Esophagus squamous epithelium (tissue), 5 donors: Measurements from ENCODE around the gene DNAJC12. TPM values are rescaled to one million over a fixed set of nuclear protein-coding genes. Genes with fewer than 3 reads are reported as not detected.

Experiments
- DNase-seq: peaks from one replicate; lab custom pipeline; 2025; lab: John Stamatoyannopoulos, UW
- H3K27ac ChIP-seq, 4 donors: fragments of 200-600 bp; sonication (generic); one replicate each; pipeline ENCODE4 v1.5.1; 2016 to 2019; ENCODE audit warnings: mild to moderate bottlenecking in 1 of 4
- H3K27me3 ChIP-seq, 4 donors: fragments of 200-600 bp; sonication (generic); 1 replicate in 3 of 4; 2 replicates in 1 of 4; pipeline versions ENCODE4 v1.5.1 to v1.6.0; 2017 to 2021; ENCODE audit warnings: antibody characterized with exemption in 1 of 4
- H3K36me3 ChIP-seq, 3 donors: fragments of 200-600 bp; sonication (generic); one replicate each; pipeline ENCODE4 v1.5.1; 2016 to 2019
- H3K4me1 ChIP-seq, 3 donors: fragments of 200-600 bp; sonication (generic); one replicate each; pipeline ENCODE4 v1.5.1; 2017 to 2019
- H3K4me3 ChIP-seq, 4 donors: fragments of 200-600 bp; sonication (generic); 1 replicate in 3 of 4; 2 replicates in 1 of 4; pipeline ENCODE4 v1.5.1; 2016 to 2019; ENCODE audit warnings: mild to moderate bottlenecking in 2 of 4, moderate library complexity in 1 of 4
- H3K9me3 ChIP-seq, 3 donors: fragments of 200-600 bp; sonication (generic); one replicate each; pipeline ENCODE4 v1.5.1; 2016 to 2019
- POLR2A ChIP-seq, 4 donors: fragments of 450-650 bp; IDR thresholded peaks; one replicate each; pipeline ENCODE4 v1.6.1; 2017; ENCODE audit warnings: antibody characterized with exemption in 4 of 4, mild to moderate bottlenecking in 4 of 4, moderate library complexity in 3 of 4
- WGBS, 2 donors: methylation state at CpG; one replicate each; pipeline ENCODE4 v1.1.5; 2018; 5-methylcytosine and 5-hydroxymethylcytosine counted together
- intact Hi-C: fragments of 100-400 bp; cut with DNase I; formaldehyde crosslinking; loops from one replicate; pipeline ENCODE4 v1.15.0; 2022
- total RNA-seq, 4 donors: library from RNA; depleted of rRNA; stranded (reverse); fragments of >200 nt; gene quantifications; one replicate each; pipeline ENCODE4 v1.1.0, GENCODE V29; 2016
- TF ChIP-seq, protein P1 (sequence below), 6 experiments: fragments of 450-650 bp in 4 of 6; fragments of 200-600 bp in 2 of 6; sonication (generic) in 2 of 6; IDR thresholded peaks; one replicate each; pipeline ENCODE4 v1.5.1; 2016 to 2019; ENCODE audit warnings: antibody characterized with exemption in 6 of 6, mild to moderate bottlenecking in 4 of 6, moderate library complexity in 4 of 6
- donor health status: DM: yes; HTN: yes; CAD: no.

Gene DNAJC12
- total RNA-seq, 4 donors from 2014 or later: 0.76 to 2.7 TPM; not detected in 2

DNA sequence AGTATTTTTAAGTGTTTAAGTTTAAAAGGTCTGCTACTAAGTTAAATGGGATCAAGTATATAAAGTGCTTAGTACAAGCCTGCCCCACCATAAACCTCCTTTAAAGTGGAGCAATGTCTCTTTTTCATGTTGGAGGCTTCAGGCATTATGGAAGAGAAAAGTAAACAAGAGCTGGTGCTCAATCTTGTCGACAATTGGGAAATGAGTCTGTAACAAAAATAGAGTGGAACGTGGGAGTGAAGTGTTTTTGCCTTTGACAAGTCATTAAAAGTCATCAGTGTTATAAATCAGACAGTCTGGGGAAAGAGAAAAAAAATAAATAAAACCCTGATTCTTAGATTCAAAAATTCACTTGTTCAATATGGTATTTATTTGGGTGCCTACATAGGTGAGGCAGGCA is 44.7 kb downstream of the DNAJC12 start:
- H3K27ac ChIP-seq: no peak overlapping the region
- WGBS, 2 donors: 13 to 22% methylated on average over 2 of the region's 2 CpGs

DNA sequence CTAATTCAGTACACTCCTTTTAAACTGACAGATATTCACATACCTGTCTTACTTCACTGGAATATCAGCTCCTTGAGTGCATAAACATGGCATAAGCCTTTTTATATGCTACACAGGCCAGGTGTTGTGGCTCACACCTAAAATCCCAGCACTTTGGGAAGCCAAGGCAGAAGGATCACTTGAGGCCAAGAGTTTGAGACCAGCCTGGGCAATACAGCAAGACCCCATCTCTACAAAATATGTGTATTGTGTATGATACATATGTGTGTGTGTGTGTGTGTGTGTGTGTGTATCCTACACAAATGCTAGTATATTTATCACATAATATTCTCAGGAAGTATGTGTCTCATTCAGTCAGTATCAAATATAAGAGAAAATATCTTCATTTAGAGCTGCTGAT is 45.3 kb downstream of the DNAJC12 start:
- TF ChIP-seq, protein P1, sequence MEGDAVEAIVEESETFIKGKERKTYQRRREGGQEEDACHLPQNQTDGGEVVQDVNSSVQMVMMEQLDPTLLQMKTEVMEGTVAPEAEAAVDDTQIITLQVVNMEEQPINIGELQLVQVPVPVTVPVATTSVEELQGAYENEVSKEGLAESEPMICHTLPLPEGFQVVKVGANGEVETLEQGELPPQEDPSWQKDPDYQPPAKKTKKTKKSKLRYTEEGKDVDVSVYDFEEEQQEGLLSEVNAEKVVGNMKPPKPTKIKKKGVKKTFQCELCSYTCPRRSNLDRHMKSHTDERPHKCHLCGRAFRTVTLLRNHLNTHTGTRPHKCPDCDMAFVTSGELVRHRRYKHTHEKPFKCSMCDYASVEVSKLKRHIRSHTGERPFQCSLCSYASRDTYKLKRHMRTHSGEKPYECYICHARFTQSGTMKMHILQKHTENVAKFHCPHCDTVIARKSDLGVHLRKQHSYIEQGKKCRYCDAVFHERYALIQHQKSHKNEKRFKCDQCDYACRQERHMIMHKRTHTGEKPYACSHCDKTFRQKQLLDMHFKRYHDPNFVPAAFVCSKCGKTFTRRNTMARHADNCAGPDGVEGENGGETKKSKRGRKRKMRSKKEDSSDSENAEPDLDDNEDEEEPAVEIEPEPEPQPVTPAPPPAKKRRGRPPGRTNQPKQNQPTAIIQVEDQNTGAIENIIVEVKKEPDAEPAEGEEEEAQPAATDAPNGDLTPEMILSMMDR (IDR thresholded peaks at IDR 0.05): no peak
- TF ChIP-seq POLR2A (IDR thresholded peaks at IDR 0.05): no peak
- H3K9me3 ChIP-seq: no peaks in the 10 kb centered on the region
- intact Hi-C loops: no loop called here
- H3K36me3 ChIP-seq: no peaks in the 10 kb centered on the region
- DNase-seq: no peak
- H3K4me1 ChIP-seq: no peaks in the 10 kb centered on the region
- H3K27me3 ChIP-seq: no peaks in the 10 kb centered on the region
- no peak overlapping the region for H3K4me3 ChIP-seq
- H3K27ac ChIP-seq: no peak overlapping the region

More for the DNA sequence above, 44.7 kb downstream of the DNAJC12 start:
- intact Hi-C loops: no loop called here
- Histone ChIP-seq H3K36me3 (no peaks in the 10 kb centered on the region), H3K4me3 (no peak overlapping the region), H3K9me3 (no peaks in the 10 kb centered on the region), H3K4me1 (no peaks in the 10 kb centered on the region), H3K27me3 (no peaks in the 10 kb centered on the region)
- DNase-seq: no peak
- no peak for TF ChIP-seq POLR2A (IDR thresholded peaks at IDR 0.05)
- TF ChIP-seq, protein P1 (IDR thresholded peaks at IDR 0.05): no peak

- Histone ChIP-seq H3K4me3 (no peak overlapping the region), H3K36me3 (no peaks in the 10 kb centered on the region), H3K27ac (no peak overlapping the region), H3K4me1 (no peaks in the 10 kb centered on the region), H3K9me3 (no peaks in the 10 kb centered on the region), H3K27me3 (no peaks in the 10 kb centered on the region)
- TF ChIP-seq, protein P1 (IDR thresholded peaks at IDR 0.05): no peak
- no peak for TF ChIP-seq POLR2A (IDR thresholded peaks at IDR 0.05)
- intact Hi-C loops: no loop called here
- no peak for DNase-seq
- WGBS, 2 donors: 42 to 47% methylated on average over 6 of the region's 6 CpGs
Observed at GRCh38 chr10:67790534-67791408, 47.2 kb downstream of the DNAJC12 start.

DNA sequence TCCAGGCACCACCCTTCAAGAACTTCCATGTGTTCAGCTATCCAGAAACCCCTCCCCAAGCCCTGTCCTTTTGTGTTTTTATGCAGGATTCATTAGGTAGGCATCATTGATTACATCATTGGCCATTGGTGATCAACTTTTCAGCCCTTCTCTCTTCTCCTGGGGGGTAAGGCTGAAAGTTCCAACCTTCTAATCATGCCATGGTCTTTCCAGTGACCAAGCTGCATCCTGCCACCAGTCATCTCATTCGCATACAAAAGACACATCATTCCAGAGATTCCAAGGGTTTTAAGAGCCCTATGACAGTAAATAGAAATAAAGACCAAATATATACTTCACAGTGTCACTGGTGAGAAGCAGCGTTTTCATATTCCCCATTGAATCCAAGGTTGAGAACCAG is 48.2 kb downstream of the DNAJC12 start:
- intact Hi-C loops: no loop called here

More for the DNA sequence above, 48.2 kb downstream of the DNAJC12 start:
- no peaks in the 10 kb centered on the region for H3K27me3 ChIP-seq
- H3K9me3 ChIP-seq: no peaks in the 10 kb centered on the region
- no peak for DNase-seq
- H3K4me1 ChIP-seq: no peaks in the 10 kb centered on the region
- TF ChIP-seq, protein P1 (IDR thresholded peaks at IDR 0.05): no peak
- H3K27ac ChIP-seq: no peak overlapping the region
- no peaks in the 10 kb centered on the region for H3K36me3 ChIP-seq
- 82 to 87% methylated on average over 2 of the region's 2 CpGs for WGBS, 2 donors
- H3K4me3 ChIP-seq: no peak overlapping the region
